HG03039 (cell line): Measurements from ENCODE around the gene PCDHB11.
"Not testable (repeated sequence)": the region's sequence is repeated elsewhere in the genome, so short reads cannot be mapped to it uniquely, and the experiment has no call there.

Experiments used
- ATAC-seq: cut with Tn5 transposase; IDR thresholded peaks from one replicate; pipeline ENCODE4 v1.9.1; 2021; ENCODE audit warnings: mild to moderate bottlenecking, moderate library complexity; ENCODE audit not compliant: unreplicated experiment

The PCDHB11 gene

DNA sequence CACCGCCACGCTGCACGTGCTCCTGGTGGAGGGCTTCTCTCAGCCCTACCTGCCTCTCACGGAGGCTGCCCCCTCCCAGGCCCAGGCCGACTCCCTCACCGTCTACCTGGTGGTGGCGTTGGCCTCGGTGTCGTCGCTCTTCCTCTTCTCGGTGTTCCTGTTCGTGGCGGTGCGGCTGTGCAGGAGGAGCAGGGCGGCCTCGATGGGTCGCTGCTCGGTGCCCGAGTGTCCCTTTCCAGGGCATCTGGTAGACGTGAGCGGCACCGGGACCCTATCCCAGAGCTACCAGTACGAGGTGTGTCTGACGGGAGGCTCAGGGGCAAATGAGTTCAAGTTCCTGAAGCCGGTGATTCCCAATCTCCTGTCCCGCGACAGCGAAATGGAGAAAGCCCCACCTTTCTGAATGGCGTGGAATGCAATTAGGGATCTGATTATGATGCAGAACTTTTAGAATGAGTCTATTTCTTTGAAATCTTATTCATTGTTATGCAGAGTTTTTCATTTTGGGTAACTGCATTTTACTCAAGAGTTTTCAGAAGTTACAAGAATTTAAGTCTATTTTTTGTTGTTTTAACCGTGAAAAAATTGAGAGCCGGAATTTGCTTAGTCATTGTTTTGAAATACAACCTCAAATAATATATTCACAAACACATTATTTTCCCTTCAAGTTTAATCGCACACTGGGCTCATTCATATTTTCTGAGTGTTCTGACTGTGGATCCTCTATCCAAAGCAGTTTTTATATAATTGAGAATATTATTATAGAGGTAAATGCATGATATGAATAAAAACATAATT, 37.3 kb downstream of the PCDHB11 start:
- no peak for ATAC-seq

DNA sequence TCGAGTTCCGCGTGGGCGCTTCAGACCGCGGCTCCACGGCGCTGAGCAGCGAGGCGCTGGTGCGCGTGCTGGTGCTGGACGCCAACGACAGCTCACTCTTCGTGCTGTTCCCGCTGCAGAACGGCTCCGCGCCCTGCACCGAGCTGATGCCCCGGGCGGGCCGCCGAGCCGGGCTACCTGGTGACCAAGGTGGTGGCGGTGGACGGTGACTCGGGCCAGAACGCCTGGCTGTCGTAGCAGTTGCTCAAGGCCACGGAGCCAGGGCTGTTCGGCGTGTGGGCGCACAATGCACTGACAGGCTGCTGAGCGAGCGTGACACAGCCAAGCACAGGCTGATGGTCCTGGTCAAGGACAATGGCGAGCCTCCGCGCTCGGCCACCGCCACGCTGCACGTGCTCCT, 42.1 kb downstream of the PCDHB11 start:
- no peak for ATAC-seq

DNA sequence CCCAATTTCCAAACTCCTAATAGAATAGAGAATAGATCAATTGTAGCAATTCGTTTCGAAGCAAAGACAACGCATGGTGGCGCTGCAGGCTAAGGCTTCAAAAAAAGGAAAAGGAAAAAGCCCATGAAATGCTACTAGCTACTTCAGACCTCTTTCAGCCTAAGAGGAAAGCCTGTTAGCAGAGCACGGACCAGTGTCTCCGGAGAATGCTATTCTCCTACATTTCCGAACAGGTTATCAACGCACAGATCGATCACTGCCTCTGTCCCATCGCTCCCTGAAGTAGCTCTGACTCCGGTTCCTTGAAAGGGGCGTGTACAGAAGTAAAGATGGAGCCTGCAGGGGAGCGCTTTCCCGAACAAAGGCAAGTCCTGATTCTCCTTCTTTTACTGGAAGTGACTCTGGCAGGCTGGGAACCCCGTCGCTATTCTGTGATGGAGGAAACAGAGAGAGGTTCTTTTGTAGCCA, 45.9 kb downstream of the PCDHB11 start, which contains the start of gene PCDHB15:
Gene PCDHB15, plus strand, starts transcription at position 146 of the 468 bp plus-strand sequence. Its CDS starts 184 bp downstream, at position 330.
- ATAC-seq, result no peak

DNA sequence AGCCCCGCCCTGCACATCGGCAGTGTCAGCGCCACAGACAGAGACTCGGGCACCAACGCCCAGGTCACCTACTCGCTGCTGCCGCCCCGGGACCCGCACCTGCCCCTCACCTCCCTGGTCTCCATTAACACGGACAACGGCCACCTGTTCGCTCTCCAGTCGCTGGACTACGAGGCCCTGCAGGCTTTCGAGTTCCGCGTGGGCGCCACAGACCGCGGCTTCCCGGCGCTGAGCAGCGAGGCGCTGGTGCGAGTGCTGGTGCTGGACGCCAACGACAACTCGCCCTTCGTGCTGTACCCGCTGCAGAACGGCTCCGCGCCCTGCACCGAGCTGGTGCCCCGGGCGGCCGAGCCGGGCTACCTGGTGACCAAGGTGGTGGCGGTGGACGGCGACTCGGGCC, 47.5 kb downstream of the PCDHB11 start:
- not testable (repeated sequence) for ATAC-seq

DNA sequence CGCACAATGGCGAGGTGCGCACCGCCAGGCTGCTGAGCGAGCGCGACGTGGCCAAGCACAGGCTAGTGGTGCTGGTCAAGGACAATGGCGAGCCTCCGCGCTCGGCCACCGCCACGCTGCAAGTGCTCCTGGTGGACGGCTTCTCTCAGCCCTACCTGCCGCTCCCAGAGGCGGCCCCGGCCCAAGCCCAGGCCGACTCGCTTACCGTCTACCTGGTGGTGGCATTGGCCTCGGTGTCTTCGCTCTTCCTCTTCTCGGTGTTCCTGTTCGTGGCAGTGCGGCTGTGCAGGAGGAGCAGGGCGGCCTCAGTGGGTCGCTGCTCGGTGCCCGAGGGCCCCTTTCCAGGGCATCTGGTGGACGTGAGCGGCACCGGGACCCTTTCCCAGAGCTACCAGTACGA, 48.0 kb downstream of the PCDHB11 start:
- ATAC-seq, result not testable (repeated sequence)

DNA sequence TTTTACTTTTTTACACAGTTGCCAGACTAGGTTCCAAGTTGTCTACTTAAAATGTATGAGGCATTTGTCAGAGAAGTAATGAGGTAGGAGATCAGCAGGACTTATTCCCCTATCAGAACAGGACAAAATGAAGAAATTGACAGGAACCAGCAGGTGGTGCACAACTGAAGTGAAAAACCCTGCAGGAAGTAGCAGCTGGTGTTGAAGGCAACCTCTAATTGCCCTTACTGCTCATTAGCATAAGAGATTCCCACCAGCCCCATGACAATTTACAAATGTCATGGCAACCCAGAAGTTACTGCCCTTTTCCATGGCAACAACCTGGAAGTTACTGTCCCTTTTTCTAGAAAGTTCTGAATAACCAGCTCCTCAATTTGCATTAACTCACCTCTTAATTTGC, 51.1 kb downstream of the PCDHB11 start:
- no peak for ATAC-seq
